OCI-LY7 (cell line): ENCODE data around the gene BLMH.

ENCODE experiments used
- CTCF ChIP-seq: fragments of 200-600 bp; sonication (generic); conservative IDR thresholded peaks from 2 replicates; pipeline ENCODE4 v1.5.1; 2014; ENCODE audit warnings: mild to moderate bottlenecking, antibody characterized with exemption, low read length, moderate library complexity, mixed read lengths
- EZH2phosphoT487 ChIP-seq: fragments of 200-600 bp; sonication (generic); IDR thresholded peaks from 2 replicates; pipeline ENCODE4 v1.6.1; 2018; ENCODE audit warnings: low read depth, borderline replicate concordance, mild to moderate bottlenecking, mixed run types, antibody characterized with exemption, low read length, moderate library complexity, mixed read lengths

GRCh38 chr17:30299000-30299399 lies 7.3 kb upstream of the BLMH start:
- TF ChIP-seq CTCF (peak; percentile 74), EZH2phosphoT487 (no peak)
